Renal cortex interstitium (tissue), 15 donors: Measurements from ENCODE around the gene GYPA. TPM values are rescaled to one million over a fixed set of nuclear protein-coding genes. Genes with fewer than 3 reads are reported as not detected.
A peak's percentile ranks its signal among the peaks of the same experiment; 100 is the strongest.
"Not testable (repeated sequence)": the region's sequence is repeated elsewhere in the genome, so short reads cannot be mapped to it uniquely, and the experiment has no call there.

Experiments used
- DNase-seq, 11 donors: peaks; one replicate each; pipeline ENCODE4 v3.0.0-alpha.2; 2013; ENCODE audit warnings: low read depth in 9 of 11, low spot score in 4 of 11; ENCODE audit errors: extremely low read depth in 1 of 11
- long read RNA-seq, 16 experiments: transcript quantifications; one replicate each; lab custom pipeline, GENCODE V29; 2026
- polyA plus RNA-seq, 3 donors: library from polyadenylated mRNA; unstranded; fragments of 120-200 nt; gene quantifications; one replicate each; pipeline ENCODE4 v1.2.1, GENCODE V29; 2013; ENCODE audit not compliant: insufficient read length in 3 of 3

The GYPA gene
- polyA plus RNA-seq = 1 to 10 TPM; 2.3 to 6.5 (median 3.3) TPM
- long read RNA-seq, donor 1, partial matches to known transcripts = 0 of 3 reads
- long read RNA-seq, donor 1, other reads (novel, unspliced or antisense) = 0 of 3 reads
- long read RNA-seq, donor 2 = 0 reads
- long read RNA-seq, donor 3, transcript GYPA-213 (7 exons, 2,695 nt) = major isoform, 6 of 6 reads
- long read RNA-seq, donor 3, partial matches to known transcripts = 0 of 6 reads
- long read RNA-seq, donor 3, other reads (novel, unspliced or antisense) = 0 of 6 reads
- long read RNA-seq, donor 4, partial matches to known transcripts = 0 of 1 reads
- long read RNA-seq, donor 4, other reads (novel, unspliced or antisense) = 0 of 1 reads
- long read RNA-seq, donor 5 = 0 reads
- long read RNA-seq, donor 6 = 0 reads
- long read RNA-seq, donor 7, partial matches to known transcripts = 0 of 1 reads
- long read RNA-seq, donor 7, other reads (novel, unspliced or antisense) = 0 of 1 reads
- long read RNA-seq, donor 8 = 0 reads
- long read RNA-seq, donor 9, partial matches to known transcripts = 0 of 1 reads
- long read RNA-seq, donor 9, other reads (novel, unspliced or antisense) = 0 of 1 reads
- long read RNA-seq, donor 10, partial matches to known transcripts = 0 of 1 reads
- long read RNA-seq, donor 10, other reads (novel, unspliced or antisense) = 0 of 1 reads
- long read RNA-seq, donor 11, partial matches to known transcripts = 0 of 3 reads
- long read RNA-seq, donor 11, other reads (novel, unspliced or antisense) = 0 of 3 reads
- long read RNA-seq, donor 12 = 0 reads
- long read RNA-seq, donor 13 = 0 reads
- long read RNA-seq, donor 14, partial matches to known transcripts = 0 of 4 reads
- long read RNA-seq, donor 14, other reads (novel, unspliced or antisense) = 0 of 4 reads
- long read RNA-seq, donor 15 = 0 reads
- long read RNA-seq, donor 16, partial matches to known transcripts = 0 of 2 reads
- long read RNA-seq, donor 16, other reads (novel, unspliced or antisense) = 0 of 2 reads

DNA sequence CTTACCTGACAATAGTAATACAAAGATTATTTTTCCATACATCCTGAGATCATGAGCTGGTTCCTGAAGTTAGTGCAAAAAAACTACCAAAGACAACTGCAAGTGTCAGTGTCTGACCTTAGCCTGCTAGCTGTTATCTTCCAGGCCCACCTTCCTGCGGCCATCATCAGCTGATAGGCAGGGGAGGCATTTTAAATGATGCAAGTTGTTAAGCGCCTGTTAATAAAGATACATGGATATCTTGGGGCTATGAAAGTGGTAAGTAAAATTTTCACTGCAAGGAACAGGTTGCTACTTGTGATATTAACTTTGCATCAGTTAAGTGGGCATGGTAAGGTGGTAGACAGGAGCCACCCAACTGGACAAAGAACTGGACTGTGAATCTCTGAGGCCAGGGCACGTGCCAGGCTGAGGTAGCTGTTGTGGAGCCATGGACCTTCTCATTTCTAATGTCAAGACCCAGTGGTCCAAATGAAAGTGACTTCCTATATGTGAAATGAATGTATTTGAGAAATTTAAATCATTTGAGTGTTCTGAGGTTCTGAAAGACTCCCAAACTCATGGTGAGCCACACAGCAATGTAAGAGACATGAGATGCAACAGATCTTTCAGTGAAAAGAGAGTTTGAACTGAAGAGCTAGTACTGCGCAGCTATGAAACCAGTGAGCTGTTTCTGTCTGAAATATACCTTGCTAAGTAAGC, at the start of gene GYPA:
Gene GYPA, minus strand, starts transcription at position 125 of the 702 bp plus-strand sequence. Its CDS starts 83 bp downstream, at position 42.
- DNase-seq = not testable (repeated sequence)

- no peak for DNase-seq
Observed at GRCh38 chr4:144190009-144190408, 49.5 kb upstream of the GYPA start.

DNA sequence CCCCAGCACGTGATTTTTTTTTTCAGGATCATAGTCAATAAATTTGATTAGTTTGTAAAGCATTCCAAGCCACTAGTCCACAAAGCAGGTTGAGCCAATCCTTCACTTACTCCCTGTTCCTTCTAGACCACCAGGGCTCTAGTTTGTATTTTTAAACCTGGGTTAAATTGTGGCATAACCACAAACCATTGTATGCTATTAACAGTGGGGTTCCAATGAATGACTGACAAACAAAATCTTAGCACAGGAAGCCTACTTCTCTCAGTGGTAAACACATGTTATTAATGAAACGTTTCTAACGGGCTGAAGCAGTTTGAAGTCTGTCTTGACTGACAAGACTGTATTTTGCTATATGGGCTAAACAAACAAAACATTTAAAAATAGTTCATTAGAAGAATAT, 48.6 kb upstream of the GYPA start:
- DNase-seq = no peak

- no peak for DNase-seq
Observed at GRCh38 chr4:144185086-144185485, 44.6 kb upstream of the GYPA start.

DNA sequence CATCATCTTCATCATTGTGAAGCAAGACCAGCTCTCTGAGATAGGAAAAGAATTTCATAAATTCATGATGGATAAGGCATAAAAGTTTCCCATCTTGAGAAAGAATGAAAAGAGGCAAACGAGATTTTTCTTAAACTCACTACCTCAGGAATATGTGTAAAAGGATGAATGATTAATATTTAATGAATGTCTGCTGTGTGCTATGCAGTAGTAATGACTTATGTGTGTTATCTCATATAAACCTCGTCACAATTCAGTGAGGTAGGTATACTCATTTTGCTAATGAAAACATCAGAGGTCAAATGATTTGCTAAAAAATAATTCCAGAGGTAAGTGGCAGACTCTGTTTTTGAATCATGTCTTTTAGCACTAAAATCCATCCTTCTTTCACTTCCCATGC, 42.6 kb upstream of the GYPA start:
- no peak for DNase-seq

GRCh38 chr4:144181391-144181790, 40.9 kb upstream of the GYPA start:
- peak in 3 of 11 donors; percentile 9 to 20 (median 12) for DNase-seq

DNA sequence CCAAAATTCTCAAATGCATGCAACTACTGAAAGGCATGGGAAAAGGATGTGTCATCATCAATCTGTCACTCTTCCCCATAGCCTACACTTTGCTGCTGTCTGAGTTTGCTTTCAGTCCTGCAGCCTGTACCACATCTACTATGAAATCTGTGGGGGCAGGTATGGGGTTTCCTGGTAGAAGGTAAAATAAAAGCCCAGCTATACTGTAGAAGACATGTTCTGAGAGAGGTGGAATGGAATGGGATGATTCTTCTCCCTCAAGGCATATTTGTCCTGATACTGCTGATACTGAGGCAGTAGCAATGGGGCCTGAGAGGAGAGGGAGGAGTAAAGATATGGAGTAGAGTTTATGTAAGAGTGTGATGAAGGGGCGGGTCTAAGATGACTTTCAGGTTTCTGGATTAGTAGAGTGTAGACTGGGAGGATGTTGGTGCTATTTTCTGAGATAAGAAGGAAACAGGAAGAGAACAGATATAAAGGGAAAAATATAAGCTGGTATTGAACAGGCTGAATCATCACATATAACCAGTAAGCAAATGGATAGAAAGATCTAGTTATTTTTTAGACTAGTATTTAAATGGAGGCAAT, 38.7 kb upstream of the GYPA start:
- DNase-seq = no peak

- DNase-seq = no peak
Observed at GRCh38 chr4:144178414-144178813, 37.9 kb upstream of the GYPA start.

DNA sequence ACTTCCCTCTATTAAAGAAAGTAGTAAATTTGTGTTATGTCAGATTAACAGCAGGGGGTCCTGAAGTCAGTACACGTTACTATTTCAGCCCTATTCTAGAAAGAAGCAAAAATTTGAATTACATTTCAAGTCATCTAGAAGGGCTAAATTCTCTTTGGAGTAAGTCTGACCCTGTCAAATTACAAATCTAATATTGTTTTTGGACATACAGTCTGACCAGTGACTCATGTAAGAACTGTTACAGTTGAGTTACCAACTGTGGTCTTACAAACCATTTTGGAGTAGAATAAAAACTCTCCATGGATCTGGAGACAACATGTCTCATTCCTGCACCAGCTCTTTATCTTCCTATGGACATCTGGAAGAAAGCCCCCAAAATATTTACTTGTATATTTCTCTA, 36.0 kb upstream of the GYPA start:
- no peak for DNase-seq

DNA sequence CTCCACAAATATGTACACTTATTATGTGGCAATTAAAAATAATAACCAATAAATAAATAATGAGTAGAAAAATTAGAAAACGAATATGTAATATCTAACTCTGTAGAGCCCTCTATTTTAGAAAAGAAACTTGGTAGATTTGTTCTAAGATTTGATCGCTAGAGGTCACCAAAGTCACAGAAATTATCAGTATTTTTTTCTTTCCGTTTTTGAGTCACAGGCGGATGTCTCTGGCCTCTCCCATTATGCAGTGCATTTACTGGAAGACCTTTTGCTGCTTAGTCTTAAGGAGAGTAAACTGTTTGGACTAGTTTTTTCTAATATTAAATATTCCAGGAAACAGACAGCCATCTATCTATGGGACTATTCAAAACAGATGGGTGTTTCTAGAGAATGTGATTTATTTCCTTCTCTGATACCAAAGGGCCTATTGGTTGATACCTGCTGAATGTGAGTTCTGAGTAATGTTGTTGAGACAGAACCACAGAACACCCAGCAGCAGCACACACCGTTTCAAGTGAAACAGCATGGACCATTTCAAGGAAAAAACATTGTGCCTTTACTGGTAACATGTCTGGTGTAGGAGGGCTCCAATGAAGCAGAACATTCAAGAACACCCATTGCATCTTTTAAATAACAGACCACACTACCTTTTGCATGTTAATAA, 34.0 kb upstream of the GYPA start:
- peak; percentile 24 to 75 (median 45) for DNase-seq

DNA sequence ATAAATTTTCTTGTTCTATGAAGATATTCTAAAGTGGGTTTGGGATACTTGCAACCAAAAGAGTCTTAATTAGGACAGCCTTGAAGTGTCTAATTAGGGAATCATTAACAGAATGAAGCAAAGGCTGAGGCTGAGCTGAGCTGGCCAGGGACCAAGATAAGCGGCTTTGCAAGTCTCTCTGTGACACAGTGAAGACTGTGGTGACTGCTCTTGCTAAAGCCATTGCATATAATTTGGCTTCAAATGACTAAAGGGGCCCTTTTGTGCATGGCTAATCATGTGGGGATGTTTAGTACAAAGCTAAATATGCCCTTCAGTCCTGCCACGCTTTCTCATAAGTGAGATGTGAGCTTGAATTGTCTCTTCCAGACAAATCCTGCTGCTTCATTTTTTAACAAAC, 31.2 kb upstream of the GYPA start:
- no peak for DNase-seq

- no peak for DNase-seq
Observed at GRCh38 chr4:144169211-144169610, 28.7 kb upstream of the GYPA start.

DNA sequence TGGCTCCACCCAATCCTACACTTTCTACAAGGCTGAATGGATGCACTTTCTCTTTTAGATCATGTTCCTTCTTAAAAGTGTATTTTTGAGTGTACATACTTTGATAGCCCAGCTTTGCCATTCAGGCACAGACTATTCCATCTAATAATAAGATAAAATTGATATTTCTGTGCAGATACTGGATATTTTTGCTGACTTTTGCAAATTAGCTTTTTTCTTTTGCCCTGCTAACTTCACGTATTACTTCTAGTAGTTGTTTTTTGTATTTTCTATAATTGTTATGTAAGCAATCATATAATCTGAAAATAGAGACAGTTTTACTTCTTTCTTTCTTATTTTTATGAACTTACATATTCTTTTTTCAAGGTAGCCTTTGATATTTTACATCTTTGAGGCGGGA, 13.5 kb upstream of the GYPA start:
- DNase-seq = no peak

- DNase-seq = peak in 4 of 11 donors; percentile 3 to 28 (median 8)
Observed at GRCh38 chr4:144142690-144143326, 2.3 kb upstream of the GYPA start.

GRCh38 chr4:144141493-144141892, 975 bp upstream of the GYPA start:
- no peak for DNase-seq

DNA sequence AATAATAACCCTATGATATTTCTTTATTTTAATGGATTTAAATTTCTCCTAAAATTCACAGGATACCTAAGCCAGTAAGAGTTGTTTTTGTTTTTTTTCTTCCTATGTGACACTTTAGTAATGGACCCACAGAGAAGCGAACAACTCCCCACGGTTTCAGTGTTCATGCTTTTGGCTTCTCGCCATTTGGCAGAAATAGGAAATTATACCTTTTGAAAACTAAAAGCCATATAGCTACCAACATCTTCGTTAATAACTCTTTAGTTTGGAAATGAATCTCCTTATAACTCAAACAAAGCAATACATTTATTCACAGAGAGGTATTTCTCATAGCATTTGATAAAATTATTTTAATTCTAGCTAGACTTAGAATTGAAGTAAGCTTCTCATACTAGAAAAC, 527 bp downstream of the GYPA start:
- not testable (repeated sequence) for DNase-seq

- DNase-seq = not testable (repeated sequence)
Observed at GRCh38 chr4:144139547-144139946, 971 bp downstream of the GYPA start.

DNA sequence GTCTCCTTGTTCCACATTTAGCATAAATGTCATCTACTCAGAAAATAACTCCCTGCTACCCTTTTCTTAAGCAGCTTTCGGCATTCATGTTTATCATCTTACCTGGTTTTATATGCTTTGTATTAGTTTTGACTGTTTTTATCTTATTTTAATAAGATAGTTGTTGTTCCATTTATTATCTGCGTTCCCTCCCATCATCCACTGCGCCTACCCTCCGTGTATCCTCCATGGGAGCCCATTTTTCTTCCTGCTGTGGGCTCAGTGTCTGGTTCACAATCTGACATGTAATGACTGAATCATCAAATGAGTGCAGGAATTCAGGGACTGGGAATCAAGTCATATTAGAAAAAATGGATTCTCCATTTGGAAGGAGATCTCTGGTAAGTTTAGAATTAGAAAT, 2.3 kb downstream of the GYPA start:
- DNase-seq = not testable (repeated sequence)
